GM23248 (cell line): Measurements from ENCODE around the gene CNIH3. TPM values are rescaled to one million over a fixed set of nuclear protein-coding genes. Genes with fewer than 3 reads are reported as not detected.

Experiments
- DNase-seq: peaks from one replicate; pipeline ENCODE4 v3.0.0-alpha.2; 2015
- H2AFZ ChIP-seq: fragments of 200-600 bp; sonication (generic); 2 replicates; pipeline ENCODE4 v1.6.1; 2016; ENCODE audit warnings: antibody characterized with exemption
- H3F3A ChIP-seq: fragments of 200-600 bp; sonication (generic); 2 replicates; pipeline ENCODE4 v1.6.1; 2016; ENCODE audit warnings: mild to moderate bottlenecking, antibody characterized with exemption, mixed run types; ENCODE audit not compliant: insufficient read depth
- H3K27ac ChIP-seq: fragments of 200-600 bp; sonication (generic); 2 replicates; pipeline ENCODE4 v1.5.1; 2016; ENCODE audit warnings: mild to moderate bottlenecking
- H3K27me3 ChIP-seq: fragments of 200-600 bp; sonication (generic); replicated peaks from 2 replicates; pipeline ENCODE4 v1.6.1; 2016; ENCODE audit warnings: mild to moderate bottlenecking; ENCODE audit not compliant: insufficient read depth
- H3K36me3 ChIP-seq: fragments of 200-600 bp; sonication (generic); 2 replicates; pipeline ENCODE4 v1.6.1; 2016; ENCODE audit warnings: low read depth, mild to moderate bottlenecking
- H3K4me1 ChIP-seq: fragments of 200-600 bp; sonication (generic); 2 replicates; pipeline ENCODE4 v1.6.1; 2016; ENCODE audit warnings: mild to moderate bottlenecking; ENCODE audit not compliant: insufficient read depth
- H3K4me2 ChIP-seq: fragments of 200-600 bp; sonication (generic); one replicate; pipeline ENCODE4 v1.6.1; 2016; ENCODE audit warnings: mild to moderate bottlenecking; ENCODE audit not compliant: unreplicated experiment
- H3K4me3 ChIP-seq: fragments of 200-600 bp; sonication (generic); 2 replicates; pipeline ENCODE4 v1.5.1; 2016; ENCODE audit warnings: mild to moderate bottlenecking
- H3K79me2 ChIP-seq: fragments of 200-600 bp; sonication (generic); 2 replicates; pipeline ENCODE4 v1.6.1; 2016; ENCODE audit warnings: mild to moderate bottlenecking; ENCODE audit not compliant: insufficient read depth
- H3K9ac ChIP-seq: fragments of 200-600 bp; sonication (generic); 2 replicates; pipeline ENCODE4 v1.6.1; 2016; ENCODE audit warnings: mild to moderate bottlenecking
- H3K9me2 ChIP-seq: fragments of 200-600 bp; sonication (generic); 2 replicates; pipeline ENCODE4 v1.6.1; 2016; ENCODE audit warnings: mixed run types, mild to moderate bottlenecking, moderate library complexity; ENCODE audit not compliant: insufficient read depth
- H3K9me3 ChIP-seq: fragments of 200-600 bp; sonication (generic); one replicate; pipeline ENCODE4 v1.6.1; 2017; ENCODE audit warnings: low read depth
- H4K20me1 ChIP-seq: fragments of 200-600 bp; sonication (generic); 2 replicates; pipeline ENCODE4 v1.6.0; 2016; ENCODE audit not compliant: insufficient read depth
- EZH2 ChIP-seq: fragments of 200-600 bp; sonication (generic); IDR thresholded peaks from 2 replicates; pipeline ENCODE4 v1.6.1; 2018; ENCODE audit warnings: antibody characterized with exemption, mild to moderate bottlenecking; ENCODE audit not compliant: insufficient read depth, poor library complexity, severe bottlenecking
- EZH2phosphoT487 ChIP-seq: fragments of 200-600 bp; sonication (generic); IDR thresholded peaks from 2 replicates; pipeline ENCODE4 v1.6.1; 2018; ENCODE audit warnings: antibody characterized with exemption, moderate library complexity, mild to moderate bottlenecking, low read depth; ENCODE audit not compliant: insufficient read depth
- in situ Hi-C: fragments of 300-500 bp; cut with MboI; formaldehyde crosslinking; loops from 2 replicates; pipeline ENCODE4 v1.15.0; 2020
- polyA plus RNA-seq: library from polyadenylated mRNA; unstranded; fragments of >200 nt; fragmentation: Nextera tagmentation; extraction: Ambion mirVana; gene quantifications from 2 replicates; pipeline ENCODE4 v1.2.1, GENCODE V29; 2016
- total RNA-seq: library from RNA; depleted of rRNA; stranded (reverse); fragments of >200 nt; shearing (Covaris generic); gene quantifications from 2 replicates; pipeline ENCODE4 v1.2.3, GENCODE V29; 2014; rRNA removed

Gene CNIH3
- total and polyA plus RNA-seq, 2 experiments from 2014 or later = 4.7 to 6.4 TPM

DNA sequence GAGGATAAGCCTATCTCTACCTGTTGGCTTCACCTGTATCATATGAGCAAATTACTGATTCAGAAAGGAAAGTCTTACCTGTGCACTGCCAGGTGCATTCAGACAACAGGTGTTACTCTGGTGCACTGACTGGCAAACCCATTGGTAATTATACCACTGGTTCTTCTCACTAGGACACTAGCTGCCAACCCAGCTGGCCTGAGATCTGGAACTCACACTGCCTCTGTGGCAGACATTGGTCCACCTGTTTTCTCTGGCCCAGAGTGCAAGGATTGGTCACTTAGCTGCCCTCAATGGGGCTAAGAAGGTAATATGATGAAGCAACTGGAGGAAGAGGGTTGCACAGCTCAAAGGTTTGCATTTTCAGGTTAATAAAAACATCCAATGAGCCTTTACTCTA is 173.2 kb downstream of the CNIH3 start:
- H4K20me1 ChIP-seq = no peaks in the 10 kb centered on the region
- in situ Hi-C loops = no loop called here
- H3K79me2 ChIP-seq = no peaks in the 10 kb centered on the region
- H3K9me3 ChIP-seq = no peaks in the 10 kb centered on the region
- H3K4me3 ChIP-seq = no peak overlapping the region
- no peaks in the 10 kb centered on the region for H3K27me3 ChIP-seq
- no peak overlapping the region for H2AFZ ChIP-seq
- DNase-seq = no peak
- no peak overlapping the region for H3K27ac ChIP-seq
- H3K9me2 ChIP-seq = no peaks in the 10 kb centered on the region
- H3K4me1 ChIP-seq = peaks cover 12% of the 10 kb centered on the region
- H3K9ac ChIP-seq = no peak overlapping the region
- H3F3A ChIP-seq = peaks cover 19% of the 10 kb centered on the region
- no peaks in the 10 kb centered on the region for H3K36me3 ChIP-seq
- no peak overlapping the region for H3K4me2 ChIP-seq
- TF ChIP-seq EZH2 = no peak
- no peak for TF ChIP-seq EZH2phosphoT487

Other genes starting within 250 kb of the CNIH3 start
- 38.7 and 43.4 TPM in 2 replicates for gene WDR26, start 181.5 kb upstream of the CNIH3 start, total RNA-seq
- gene WDR26, start 181.5 kb upstream of the CNIH3 start, polyA plus RNA-seq = 10.5 and 10.7 TPM in 2 replicates